Astrocyte of the cerebellum (primary cell): Measurements from ENCODE around the gene PVR.

Experiments used
- DNase-seq: peaks from one replicate; pipeline ENCODE4 v3.0.0-alpha.2; 2011; ENCODE audit warnings: low read depth
- H3K4me3 ChIP-seq: 2 replicates; pipeline ENCODE4 v1.5.1; 2011; ENCODE audit warnings: mild to moderate bottlenecking, low read depth, low read length, moderate library complexity
- CTCF ChIP-seq: IDR thresholded peaks from 2 replicates; pipeline ENCODE4 v1.5.1; 2012; ENCODE audit warnings: low read length, low read depth, moderate library complexity, mild to moderate bottlenecking; ENCODE audit errors: missing control alignments
- in situ Hi-C: cut with HindIII; loops from 2 replicates; pipeline ENCODE4 v1.10.0; 2017; ENCODE audit warnings: low sequenced_read_pairs

PVR gene

GRCh38 chr19:44617110-44617880 lies 26.4 kb upstream of the PVR start:
- in situ Hi-C loops, result no loop called here
- DNase-seq, result no peak
- no peak overlapping the region for H3K4me3 ChIP-seq
- TF ChIP-seq CTCF, result no peak

DNA sequence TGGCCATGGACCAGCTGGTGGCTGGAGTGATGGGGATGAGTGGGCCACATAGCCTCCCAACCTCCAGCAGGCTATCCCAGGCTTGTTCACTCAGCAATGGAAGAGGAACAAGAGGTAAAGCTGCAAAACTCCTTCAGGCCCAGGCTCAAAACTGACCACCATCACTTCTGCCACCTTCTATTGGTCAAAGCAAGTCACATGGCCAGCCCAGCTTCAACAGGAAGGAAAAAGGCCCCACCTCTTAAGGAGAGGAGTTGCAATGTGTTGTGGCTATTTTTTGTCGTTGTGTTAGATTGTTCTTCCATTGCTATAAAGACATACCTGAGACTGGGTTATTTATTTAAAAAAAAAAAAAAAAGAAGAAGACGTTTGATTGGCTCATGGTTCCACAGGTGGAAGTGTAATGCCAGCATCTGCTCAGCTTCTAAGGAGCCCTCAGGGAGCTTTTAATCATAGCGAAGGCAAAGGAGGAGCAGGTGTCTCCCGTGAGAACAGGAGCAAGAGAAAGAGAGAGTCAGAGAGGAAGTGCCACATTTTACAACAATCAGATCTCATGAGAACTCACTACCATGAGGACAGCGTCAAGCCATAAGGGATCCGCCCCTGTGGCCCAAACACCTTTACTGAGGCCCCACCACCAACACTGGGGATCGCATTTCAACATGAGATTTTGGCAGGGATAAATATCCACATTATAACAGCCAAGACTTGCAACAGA lies 24.9 kb upstream of the PVR start:
- in situ Hi-C loops, result no loop called here
- H3K4me3 ChIP-seq, result no peak overlapping the region

GRCh38 chr19:44620667-44621066 lies 23.0 kb upstream of the PVR start:
- in situ Hi-C loops, result no loop called here
- H3K4me3 ChIP-seq, result no peak overlapping the region
- DNase-seq, result no peak

More for the DNA sequence above, 24.9 kb upstream of the PVR start:
- TF ChIP-seq CTCF, result no peak
- DNase-seq, result no peak

GRCh38 chr19:44621367-44621766 lies 22.3 kb upstream of the PVR start:
- in situ Hi-C loops, result no loop called here
- TF ChIP-seq CTCF, result no peak
- H3K4me3 ChIP-seq, result no peak overlapping the region
- no peak for DNase-seq

More at GRCh38 chr19:44620667-44621066, 23.0 kb upstream of the PVR start:
- TF ChIP-seq CTCF, result no peak

DNA sequence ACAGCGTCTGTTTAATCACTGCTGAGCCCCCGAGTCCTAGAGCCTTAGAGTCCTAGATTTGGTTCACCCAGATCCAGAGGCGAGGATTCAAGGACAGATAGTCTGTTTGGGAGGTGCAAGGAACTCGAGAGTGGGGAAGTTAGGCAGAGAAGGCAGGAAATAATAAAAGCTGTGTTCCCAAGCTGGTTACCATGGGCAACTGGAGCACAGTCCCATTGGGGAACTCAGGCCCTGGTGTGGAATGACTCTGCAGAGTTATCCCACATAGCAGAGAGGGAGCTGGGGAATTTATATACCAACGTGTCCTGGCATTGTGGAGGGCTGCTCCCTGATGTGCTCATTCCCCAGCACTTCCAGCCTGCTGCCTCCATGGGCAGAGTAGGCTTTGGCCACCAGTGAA lies 20.6 kb upstream of the PVR start:
- no peak overlapping the region for H3K4me3 ChIP-seq
- no peak for DNase-seq
- no peak for TF ChIP-seq CTCF
- in situ Hi-C loops, result no loop called here

DNA sequence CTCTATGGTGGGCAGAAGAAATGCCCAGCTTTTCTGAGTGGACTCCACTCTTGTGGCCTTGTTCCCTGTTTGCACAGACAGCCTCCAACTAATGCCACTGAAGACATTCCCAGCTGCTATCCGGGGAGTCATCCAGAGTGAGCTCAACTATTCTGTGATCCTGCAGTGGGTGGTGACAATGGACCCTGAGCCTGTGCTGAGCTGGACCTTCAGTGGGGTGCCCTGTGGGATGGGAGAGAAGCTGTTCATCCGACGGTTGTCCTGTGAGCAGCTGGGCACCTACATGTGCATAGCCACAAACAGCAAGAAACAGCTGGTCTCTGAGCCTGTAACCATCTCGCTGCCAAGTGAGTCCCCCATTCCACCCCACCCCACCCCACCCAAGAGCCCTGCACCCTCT lies 20.1 kb upstream of the PVR start:
- H3K4me3 ChIP-seq, result no peak overlapping the region
- in situ Hi-C loops, result no loop called here
- no peak for TF ChIP-seq CTCF
- DNase-seq, result no peak
